Colon (tissue), 2 donors: ENCODE results near the gene MTMR12.

Source experiments
- FAIRE-seq: peaks from 2 replicates; lab custom pipeline; 2012; peaks lifted over from hg19 to GRCh38; lab: Jason Lieb, UNC
- donor health status: control.
- donor health status: control.

The MTMR12 gene

DNA sequence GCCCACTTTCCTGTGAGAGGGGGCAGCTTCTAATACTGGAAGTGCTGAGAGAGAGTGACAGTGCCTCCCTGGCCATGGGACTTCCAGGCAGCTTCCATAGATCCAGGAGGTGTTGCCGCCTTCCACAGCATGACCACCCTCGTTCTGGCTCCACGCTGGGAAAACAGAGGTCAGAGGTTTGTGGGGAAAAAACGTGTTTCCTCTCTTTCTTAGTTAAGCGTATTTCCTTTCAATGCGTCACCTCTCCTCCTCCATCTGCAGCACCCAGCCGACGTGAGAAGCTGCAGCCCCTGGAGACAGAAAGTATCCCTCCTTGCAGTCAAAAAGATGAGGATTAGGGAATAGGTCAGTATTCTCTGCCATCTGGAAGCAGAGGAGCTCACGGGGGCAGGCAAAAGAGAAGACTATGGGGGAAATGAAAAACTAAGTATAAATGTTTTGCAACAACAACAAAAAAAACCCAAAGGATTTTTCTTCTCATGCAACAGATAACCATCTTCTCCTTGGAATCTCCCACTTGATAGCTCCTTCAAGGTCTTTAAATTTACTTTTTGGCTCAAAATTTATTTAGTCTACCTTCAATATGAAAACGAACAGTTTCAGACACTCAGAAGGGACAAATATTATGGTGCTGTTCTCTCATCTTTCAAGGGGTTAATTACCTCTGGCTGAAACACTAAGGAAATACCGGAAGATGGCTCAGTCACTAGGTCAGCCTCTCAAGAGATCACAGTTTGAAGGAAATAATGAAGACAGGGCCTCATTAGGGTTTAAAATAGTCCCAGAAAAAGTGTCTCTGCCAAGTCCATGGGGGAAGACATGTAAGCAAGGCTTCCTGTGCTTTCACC is 38.0 kb downstream of the MTMR12 start:
- FAIRE-seq, result no peak

DNA sequence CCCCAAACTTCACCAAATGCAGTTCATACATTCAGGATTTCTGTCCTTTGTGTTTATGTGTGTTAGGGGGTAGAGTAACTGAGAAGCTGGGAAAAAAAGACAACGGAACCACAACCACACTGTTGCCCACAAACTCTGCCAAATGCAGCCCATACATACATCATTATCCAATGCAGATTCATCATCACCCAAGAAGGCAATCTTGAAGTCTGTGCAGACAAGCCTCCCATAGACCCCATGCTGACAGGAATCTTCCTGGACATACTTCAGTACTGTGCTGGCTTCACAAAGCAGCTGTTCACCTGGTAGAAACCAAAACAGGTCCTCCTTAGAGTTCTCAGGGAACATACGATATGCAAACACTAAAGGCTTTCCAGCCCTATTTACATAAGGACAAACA is 38.9 kb downstream of the MTMR12 start:
- FAIRE-seq, result no peak

DNA sequence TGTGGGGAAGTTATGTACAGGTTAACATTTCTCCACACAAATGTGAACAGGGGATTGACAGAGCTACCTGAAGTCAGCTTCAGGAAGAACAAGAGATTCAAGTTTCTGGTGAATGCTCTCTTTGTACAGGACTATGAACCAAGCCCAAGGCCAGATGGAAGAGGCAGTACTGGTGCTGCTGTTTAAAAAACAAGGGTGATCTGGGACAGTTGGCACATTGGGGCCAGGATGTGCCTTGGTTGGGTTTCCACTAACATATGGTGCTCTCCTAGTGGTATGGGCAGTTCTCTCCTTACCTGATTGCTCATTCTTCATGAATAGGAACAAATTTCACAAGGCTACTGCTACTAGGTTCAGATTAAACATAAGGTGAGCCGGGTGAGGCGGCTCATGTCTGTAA is 40.0 kb downstream of the MTMR12 start:
- FAIRE-seq, result no peak

DNA sequence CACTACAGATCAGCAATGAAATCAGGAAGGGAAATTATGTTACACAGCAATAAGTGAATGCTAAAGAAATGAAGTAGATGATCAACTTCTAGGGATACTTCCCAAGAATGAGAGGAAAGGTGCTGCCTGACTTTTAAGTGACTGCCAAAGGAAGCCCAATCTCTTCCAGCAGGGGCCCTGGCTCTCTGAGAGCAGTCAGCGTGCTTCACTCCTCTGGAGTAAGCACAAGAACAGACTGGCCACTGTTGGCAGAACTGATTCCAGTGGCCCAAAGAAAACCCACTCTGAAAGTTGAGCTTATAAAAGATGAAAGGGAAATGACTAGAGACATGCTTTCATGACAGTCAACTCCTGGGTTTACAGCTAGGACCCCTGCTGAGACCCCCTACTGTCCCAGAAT is 41.8 kb downstream of the MTMR12 start:
- no peak for FAIRE-seq

DNA sequence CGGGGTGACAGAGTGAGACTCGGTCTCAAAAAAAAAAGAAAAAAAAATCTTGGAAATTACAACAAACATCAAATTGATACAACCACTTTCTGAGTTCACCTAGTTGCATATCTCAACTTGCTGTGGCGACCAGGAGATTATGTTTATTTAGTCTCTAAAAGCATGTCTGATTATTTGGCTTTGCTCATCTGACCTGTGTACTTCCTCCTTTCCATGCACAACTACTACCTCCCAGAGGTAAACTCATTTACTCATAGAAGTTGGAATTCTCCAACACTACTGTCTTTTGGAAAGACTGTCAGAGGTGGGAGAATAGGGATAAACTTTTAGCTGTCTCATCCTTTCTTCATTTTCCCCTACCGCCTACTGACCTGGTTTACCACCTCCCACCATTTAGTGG is 42.6 kb downstream of the MTMR12 start:
- no peak for FAIRE-seq

DNA sequence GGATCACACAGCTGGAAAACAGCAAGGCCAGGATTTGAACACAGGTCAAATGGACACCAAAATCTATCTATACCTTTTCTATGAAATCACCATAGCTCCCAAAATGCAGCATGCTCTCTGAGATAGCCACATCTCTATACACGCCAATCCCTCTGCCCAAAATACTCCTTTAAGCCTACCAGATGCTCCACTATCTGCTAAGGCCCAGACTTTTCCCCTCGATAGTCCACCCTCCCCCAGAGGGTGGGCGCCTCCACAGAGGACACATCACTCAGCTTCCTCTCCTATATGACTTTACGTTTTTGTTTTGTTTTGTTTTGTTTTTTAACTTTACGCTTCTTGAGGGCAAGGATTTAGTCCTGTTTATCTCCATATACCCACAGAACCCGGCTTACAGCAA is 46.8 kb downstream of the MTMR12 start:
- no peak for FAIRE-seq

DNA sequence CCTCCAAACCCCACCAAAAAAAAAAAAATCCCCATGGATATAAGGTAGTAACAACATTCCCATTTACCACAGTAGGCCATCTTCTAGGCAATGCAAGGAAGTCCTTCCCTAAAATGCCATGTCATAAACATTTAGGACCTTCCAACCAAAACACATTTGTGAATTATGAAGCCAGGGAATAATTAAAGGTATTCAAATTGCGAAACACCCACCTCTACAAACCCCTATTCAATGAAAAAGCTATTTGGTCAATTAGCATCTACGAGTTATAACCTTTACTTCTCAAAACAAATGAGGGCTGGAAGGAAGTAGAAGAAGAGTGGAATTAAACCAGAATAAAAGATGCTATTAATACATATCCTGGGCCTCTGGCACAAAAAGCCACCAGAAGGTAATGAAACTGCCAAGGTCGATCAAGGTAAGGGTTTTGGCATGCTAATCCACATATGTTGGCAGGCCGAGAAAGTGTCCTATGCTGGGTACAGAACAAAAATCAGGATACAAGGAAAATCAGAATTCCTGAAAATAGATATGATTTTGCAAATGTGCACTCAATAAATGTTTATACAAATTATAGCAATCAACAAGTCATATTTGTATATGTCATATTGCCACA is 47.7 kb downstream of the MTMR12 start:
- no peak for FAIRE-seq

DNA sequence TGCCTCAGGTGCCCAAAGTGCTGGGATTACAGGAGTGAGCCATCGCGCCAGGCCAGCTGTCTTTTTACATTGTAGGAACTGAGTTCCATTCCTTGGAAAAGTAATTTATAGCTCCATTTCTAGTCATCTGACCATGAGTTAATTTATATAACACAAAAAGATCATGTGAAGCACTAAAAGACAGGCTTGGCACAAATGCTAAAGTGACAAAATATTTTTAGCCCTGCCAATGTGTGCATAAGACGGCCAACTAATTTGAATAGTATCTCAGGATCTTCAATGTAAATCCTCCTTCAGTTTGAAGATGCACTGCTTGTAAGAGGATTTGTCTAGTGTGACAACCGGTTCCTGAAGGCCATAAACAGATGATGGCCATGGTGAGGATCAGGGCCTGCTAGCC is 49.1 kb downstream of the MTMR12 start:
- no peak for FAIRE-seq

DNA sequence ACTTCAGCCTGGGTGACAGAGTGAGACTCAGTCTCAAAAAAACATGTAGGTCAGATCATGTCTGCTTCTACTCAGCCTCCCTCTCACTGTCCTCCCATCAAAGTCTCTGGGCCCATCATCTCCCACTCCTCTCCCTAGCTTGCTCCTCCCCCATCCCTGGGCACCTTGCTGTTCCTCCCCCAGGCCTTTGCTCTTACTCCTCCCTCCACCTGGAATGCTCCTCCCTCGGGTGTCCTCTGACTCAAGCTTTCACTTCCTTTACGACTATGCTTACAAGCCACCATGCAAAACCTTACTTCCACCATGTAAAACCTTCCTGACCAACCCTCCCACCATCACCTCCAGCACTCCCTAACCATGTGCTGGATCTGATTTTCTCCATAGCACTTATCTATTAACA is 51.5 kb downstream of the MTMR12 start:
- no peak for FAIRE-seq

DNA sequence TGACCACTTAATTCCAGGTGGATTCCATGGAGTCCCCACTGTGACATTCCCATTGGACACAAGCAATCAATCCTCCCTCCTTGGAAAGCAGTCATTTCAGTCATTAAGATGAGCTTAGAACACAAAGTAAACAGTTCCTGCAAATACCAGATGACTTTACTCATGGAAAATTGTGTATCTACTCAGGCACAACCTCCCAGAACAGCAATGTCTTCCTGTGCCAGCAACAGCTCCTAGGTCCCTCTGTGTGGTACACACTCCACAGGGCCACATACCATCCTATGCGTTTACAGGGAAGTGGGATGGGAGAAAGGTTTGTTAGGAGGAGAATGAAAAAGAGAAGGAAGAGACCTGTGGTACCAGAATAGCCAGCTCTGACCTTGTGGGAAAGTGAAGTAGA is 53.7 kb downstream of the MTMR12 start:
- FAIRE-seq, result no peak

DNA sequence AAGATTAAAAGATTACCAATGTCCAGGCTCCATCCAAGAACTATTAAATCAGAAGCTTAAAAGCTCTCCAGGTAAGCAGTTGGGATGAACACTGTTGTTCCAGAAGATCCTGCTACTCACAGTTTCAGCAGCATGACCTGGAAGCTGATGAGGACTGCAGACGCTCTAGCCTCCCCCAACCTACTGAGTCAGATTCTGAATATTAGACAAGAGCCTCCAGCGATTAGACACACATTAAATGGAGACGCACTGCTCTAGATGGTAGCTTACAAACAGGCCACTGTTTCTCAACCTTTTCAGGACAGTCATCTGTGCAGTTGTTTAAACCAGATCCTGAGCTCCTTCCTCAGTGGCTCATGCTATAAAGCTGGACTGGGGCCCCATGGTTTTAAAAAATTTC is 54.3 kb downstream of the MTMR12 start:
- FAIRE-seq, result no peak

DNA sequence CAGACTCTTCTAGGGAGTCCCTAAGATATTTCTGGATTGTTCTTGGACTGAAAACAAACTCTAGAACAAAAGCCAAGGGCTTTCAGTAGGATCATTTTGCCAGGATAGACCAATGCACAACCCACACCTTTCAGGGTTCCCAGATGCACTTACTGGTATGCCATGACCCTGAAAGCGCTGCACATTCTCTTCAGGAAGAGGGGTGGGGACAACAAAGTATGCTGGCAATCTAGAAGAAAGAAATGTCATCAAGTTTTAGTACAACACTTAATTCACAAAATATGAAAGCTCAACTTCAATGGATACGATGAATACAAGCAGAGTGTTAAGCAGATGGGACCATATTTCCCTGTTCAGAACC is 57.2 kb downstream of the MTMR12 start:
- no peak for FAIRE-seq

DNA sequence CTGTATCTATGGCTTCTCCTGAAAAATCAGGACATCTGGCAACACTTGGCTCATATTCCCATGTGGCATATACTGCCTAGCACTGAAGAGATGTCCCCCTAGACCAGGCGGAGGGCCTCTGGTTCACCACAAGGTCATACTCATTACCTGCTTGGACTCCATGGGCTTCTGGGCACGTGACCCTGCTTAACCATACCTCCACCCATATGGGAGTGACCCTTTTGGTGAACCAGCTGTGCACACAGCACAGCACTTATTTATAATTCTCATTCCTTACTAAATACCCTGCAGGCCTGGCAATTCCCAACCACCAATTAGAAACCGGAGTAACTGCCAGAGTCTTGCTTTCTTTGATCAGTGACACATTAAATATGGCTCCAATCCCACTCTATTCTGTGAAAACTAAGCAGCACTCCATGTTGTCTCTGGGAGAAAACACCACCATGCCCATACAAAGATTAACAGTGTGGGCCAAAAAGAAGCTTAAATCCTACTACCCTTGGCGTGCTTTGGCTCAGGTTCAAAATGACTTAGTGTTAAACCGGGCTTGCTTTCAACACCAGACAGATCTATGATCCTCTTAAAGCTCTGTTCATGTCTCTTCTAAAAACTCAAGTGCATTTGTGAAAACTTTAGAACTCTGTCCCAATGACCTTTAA is 57.7 kb downstream of the MTMR12 start:
- FAIRE-seq, result no peak

DNA sequence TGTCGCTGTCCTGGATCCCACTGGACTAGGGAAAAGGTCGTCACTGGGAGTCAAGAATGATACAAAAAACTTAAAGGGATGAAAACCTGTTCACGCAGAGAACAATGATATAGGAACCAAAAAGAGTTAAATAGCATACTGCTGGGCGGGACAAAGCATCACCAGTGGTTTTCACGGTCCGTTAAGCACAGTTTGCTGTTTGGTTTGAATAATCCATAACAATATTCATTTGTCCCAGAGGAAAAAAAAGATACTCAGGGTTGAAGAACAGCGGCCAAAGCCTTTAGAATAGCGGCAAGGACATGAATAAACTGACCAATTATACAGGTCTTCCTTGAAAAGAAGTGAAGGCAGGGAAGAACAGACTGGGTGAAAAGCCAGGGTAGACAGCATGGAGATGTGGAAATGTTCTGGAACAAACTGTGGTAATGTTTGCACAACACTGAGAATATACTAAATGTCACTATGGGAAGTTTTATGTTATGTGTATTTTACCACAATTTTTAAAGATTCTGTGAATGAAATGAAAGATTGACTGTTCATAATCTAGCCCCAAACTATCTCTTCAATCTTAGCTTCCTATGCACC is 60.8 kb downstream of the MTMR12 start:
- no peak for FAIRE-seq

DNA sequence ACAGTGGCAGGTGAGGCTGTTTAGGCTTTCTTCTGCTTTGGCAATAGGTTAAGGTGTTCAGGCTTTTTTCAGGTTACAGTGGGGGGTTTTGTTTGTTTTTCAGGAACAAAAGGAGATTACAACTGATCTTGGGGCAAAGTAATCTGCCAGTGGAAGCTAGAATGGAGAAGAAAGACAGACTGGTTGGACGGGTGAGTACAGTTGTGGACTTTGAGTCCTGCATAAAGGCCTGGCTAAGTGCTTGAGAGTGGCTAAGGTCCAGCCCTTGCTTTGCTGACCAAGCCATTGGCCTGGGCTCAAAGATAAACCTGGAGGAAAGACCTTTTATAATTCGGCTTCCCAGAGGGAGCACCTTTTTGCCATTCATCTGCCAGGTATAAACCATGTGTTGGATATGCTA is 63.1 kb downstream of the MTMR12 start:
- FAIRE-seq, result no peak

DNA sequence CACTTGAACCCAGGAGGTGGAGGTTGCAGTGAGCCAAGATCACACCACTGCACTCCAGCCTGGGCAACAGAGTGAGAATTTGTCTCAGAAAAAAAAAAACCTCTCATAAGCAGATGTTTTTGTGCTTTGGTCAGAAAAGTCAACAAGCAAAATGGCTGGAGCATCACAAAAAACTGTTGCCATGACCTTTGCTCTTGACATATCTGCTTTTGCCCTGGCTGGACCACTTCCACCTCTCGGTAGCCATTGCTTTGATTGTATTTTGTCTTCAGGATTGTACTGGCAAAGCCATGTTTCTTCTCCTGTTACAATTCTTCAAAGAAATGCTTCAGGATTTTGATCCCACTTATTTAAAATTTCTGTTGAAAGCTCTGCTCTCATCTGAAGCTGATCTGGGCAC is 67.0 kb downstream of the MTMR12 start:
- no peak for FAIRE-seq

DNA sequence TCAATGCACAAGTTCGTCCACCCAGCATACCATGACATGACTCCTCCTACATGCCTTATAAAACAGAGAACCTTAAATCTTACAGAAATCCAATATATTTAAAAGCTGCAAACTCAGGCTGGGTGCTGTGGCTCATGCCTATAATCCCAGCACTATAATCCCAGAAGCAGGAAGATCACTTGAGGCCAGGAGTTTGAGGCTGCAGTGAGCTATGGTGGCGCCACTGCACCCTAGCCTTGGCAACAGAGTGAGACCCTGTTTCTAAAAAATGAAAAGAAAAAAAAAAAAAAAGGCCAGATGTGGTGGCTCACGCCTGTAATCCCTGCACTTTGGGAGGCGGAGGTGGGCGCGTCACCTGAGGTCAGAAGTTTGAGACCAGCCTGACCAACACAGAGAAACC is 68.7 kb downstream of the MTMR12 start:
- FAIRE-seq, result no peak

DNA sequence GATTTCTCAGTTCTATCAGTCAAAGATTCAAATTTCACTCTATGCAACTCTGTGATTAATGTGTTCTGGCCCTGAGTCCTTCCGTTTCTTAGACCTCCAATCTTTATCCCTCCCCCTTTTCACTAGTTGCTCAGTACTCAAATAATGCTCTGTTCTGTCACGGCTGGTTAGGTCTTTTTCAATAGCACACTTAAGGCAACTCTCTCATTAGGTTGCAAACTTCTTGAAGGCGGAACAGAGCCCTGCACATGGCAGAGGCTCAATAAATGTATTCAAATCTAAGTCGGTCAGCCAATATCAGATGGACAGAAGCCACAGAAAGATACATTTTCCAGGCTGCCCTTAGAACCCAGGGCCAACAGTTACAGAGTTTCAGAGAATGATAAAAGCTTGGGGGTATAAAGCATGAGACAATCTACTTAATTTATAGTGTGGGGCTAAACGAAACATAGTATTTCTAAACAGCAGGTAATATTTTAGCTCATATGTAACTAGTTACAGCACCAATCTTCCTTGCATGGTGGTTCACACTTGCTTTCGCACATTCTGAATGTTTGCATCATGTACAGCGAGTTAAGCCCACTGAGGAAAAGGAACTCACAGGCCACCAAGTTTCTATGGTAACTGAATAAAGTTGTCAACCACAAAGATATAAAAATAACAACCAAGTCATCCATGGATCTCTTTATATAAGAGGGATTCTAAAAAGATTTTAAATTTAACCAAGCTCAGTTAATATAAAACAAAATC is 71.5 kb downstream of the MTMR12 start:
- FAIRE-seq, result no peak

DNA sequence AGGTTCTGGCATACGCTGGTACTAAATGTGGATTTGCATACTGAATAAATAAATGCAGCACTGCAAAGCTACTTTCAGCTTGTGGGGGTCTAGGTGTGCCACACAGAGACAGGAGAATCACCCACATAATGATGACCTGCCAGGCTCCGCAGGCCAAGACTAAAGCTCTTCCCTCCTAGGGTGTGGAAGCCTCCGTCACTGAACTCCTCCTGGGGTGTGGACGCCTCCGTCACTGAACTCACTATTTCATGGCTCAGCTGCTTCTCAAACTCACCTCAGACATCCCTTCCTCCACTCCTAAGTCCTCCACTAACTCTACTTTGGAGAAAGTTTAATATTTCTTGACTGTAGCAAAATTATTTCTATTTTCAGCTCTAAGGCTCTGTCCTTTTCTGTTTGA is 73.4 kb downstream of the MTMR12 start:
- no peak for FAIRE-seq

DNA sequence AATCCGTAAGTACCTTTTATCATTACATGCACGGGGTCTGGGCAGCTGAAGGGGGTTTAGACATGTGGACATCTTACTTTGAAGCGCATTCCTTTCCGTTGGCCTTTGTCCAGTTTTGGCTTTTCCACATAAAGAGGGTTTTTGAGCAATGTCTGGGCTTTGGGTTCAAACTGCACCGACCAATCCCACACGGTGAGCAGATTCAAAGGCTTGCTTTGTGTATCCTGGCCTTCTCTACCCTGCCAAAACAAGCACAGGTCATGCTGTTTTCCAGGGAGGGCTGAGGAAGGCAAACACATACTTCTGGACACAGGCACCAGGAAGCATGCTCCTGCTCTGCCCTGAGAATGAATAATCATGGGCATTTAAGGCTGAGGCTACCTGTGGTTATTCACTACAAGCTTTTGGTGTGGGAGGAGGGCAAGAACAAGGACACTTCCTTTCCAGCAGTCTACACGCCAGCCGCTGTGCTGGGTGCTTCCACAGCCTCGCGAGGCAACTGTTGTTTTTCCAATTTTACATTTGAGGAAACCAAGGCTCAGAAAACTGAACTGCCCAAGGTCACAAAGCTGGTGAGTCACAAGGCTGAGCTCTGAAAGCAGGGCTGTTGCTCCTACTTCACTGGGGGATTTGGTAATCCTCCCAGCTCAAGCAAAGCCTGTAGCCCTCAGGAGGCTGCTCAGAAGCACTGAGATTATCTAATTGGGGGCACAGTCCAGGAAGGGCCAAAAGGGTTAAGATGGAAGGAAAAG is 78.9 kb downstream of the MTMR12 start:
- no peak for FAIRE-seq

DNA sequence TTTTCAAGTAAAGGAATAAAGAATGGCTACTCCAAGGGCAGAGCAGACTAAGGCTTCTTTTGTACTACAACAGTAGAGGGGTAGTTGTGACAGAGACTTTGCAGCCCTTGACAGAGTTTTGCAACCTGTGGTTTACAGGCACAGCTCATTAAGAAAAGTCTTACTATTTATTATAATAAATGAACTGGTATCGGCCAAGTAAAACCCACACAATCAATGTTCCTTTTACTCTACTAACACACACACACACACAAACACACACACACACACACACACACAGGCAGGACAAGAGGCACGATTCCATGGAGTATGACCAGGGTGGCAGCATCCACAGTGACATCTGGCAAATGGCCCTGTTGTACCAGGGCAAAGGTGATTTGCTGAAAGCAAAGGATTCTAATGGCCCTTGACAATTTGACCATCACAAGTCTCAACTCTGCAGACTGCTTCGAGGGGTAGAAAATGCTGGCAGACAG is 79.5 kb downstream of the MTMR12 start:
- no peak for FAIRE-seq
